ACC112 (cell line): ENCODE measurements around the gene B4GALNT3.

Experiments
- H2AFZ ChIP-seq: fragments of 200-600 bp; sonication (generic); one replicate; pipeline ENCODE4 v1.6.0; 2017; ENCODE audit warnings: antibody characterized with exemption, low read length; ENCODE audit not compliant: unreplicated experiment
- H3K27ac ChIP-seq: fragments of 200-600 bp; sonication (generic); 2 replicates; pipeline ENCODE4 v1.5.1; 2014; ENCODE audit warnings: low read depth, mild to moderate bottlenecking, antibody characterized with exemption, low read length, moderate library complexity
- H3K27me3 ChIP-seq: fragments of 200-600 bp; sonication (generic); 2 replicates; pipeline ENCODE4 v1.6.1; 2014; ENCODE audit warnings: mild to moderate bottlenecking, antibody characterized with exemption, low read length, moderate library complexity, mixed read lengths; ENCODE audit not compliant: insufficient read depth
- H3K36me3 ChIP-seq: fragments of 200-600 bp; sonication (generic); 2 replicates; pipeline ENCODE4 v1.6.1; 2016; ENCODE audit warnings: mild to moderate bottlenecking, antibody characterized with exemption, low read length, moderate library complexity, mixed read lengths; ENCODE audit not compliant: insufficient read depth
- H3K4me1 ChIP-seq: fragments of 200-600 bp; sonication (generic); one replicate; pipeline ENCODE4 v1.6.1; 2016; ENCODE audit warnings: low read length, mixed read lengths; ENCODE audit not compliant: insufficient read depth, unreplicated experiment, control insufficient read depth
- H3K4me3 ChIP-seq: fragments of 200-600 bp; sonication (generic); 2 replicates; pipeline ENCODE4 v1.5.1; 2014; ENCODE audit warnings: mild to moderate bottlenecking, low read depth, low read length
- H3K79me2 ChIP-seq: fragments of 200-600 bp; sonication (generic); one replicate; pipeline ENCODE4 v1.6.0; 2016; ENCODE audit warnings: low read length; ENCODE audit not compliant: control insufficient read depth, unreplicated experiment, insufficient read depth

Gene B4GALNT3

GRCh38 chr12:508795-509194 is 49.1 kb downstream of the B4GALNT3 start:
- Histone ChIP-seq H3K27ac (no peak overlapping the region), H3K4me3 (no peak overlapping the region), H3K79me2 (no peaks in the 10 kb centered on the region), H2AFZ (no peak overlapping the region), H3K4me1 (no peaks in the 10 kb centered on the region), H3K27me3 (peaks cover 53% of the 10 kb centered on the region), H3K36me3 (no peaks in the 10 kb centered on the region)

GRCh38 chr12:509500-509899 is 49.8 kb downstream of the B4GALNT3 start:
- H2AFZ ChIP-seq, result no peak overlapping the region

GRCh38 chr12:510071-510825 is 50.5 kb downstream of the B4GALNT3 start:
- no peaks in the 10 kb centered on the region for H3K79me2 ChIP-seq
- peaks cover 51% of the 10 kb centered on the region for H3K27me3 ChIP-seq
- no peak overlapping the region for H3K27ac ChIP-seq
- no peaks in the 10 kb centered on the region for H3K4me1 ChIP-seq
- H2AFZ ChIP-seq, result no peak overlapping the region
- H3K4me3 ChIP-seq, result no peak overlapping the region
- no peaks in the 10 kb centered on the region for H3K36me3 ChIP-seq

More at GRCh38 chr12:509500-509899, 49.8 kb downstream of the B4GALNT3 start:
- Histone ChIP-seq H3K4me3 (no peak overlapping the region), H3K27me3 (peaks cover 50% of the 10 kb centered on the region), H3K27ac (no peak overlapping the region), H3K4me1 (no peaks in the 10 kb centered on the region), H3K79me2 (no peaks in the 10 kb centered on the region), H3K36me3 (no peaks in the 10 kb centered on the region)

GRCh38 chr12:512933-513332 is 53.2 kb downstream of the B4GALNT3 start:
- no peak overlapping the region for H2AFZ ChIP-seq
- no peaks in the 10 kb centered on the region for H3K4me1 ChIP-seq
- H3K79me2 ChIP-seq, result no peaks in the 10 kb centered on the region
- H3K4me3 ChIP-seq, result no peak overlapping the region
- H3K27me3 ChIP-seq, result peaks cover 49% of the 10 kb centered on the region
- no peak overlapping the region for H3K27ac ChIP-seq
- H3K36me3 ChIP-seq, result no peaks in the 10 kb centered on the region

GRCh38 chr12:513446-513845 is 53.7 kb downstream of the B4GALNT3 start:
- H3K4me3 ChIP-seq, result no peak overlapping the region
- H3K27me3 ChIP-seq, result peaks cover 51% of the 10 kb centered on the region
- H3K79me2 ChIP-seq, result no peaks in the 10 kb centered on the region
- H3K36me3 ChIP-seq, result no peaks in the 10 kb centered on the region
- H3K4me1 ChIP-seq, result no peaks in the 10 kb centered on the region
- H3K27ac ChIP-seq, result no peak overlapping the region
- no peak overlapping the region for H2AFZ ChIP-seq

GRCh38 chr12:517538-517937 is 57.8 kb downstream of the B4GALNT3 start:
- Histone ChIP-seq H3K27me3 (peaks cover 68% of the 10 kb centered on the region), H3K4me3 (no peak overlapping the region)

GRCh38 chr12:520119-520518 is 60.4 kb downstream of the B4GALNT3 start:
- H3K79me2 ChIP-seq, result no peaks in the 10 kb centered on the region
- H2AFZ ChIP-seq, result no peak overlapping the region
- no peaks in the 10 kb centered on the region for H3K36me3 ChIP-seq
- H3K4me3 ChIP-seq, result no peak overlapping the region
- no peak overlapping the region for H3K27ac ChIP-seq
- no peaks in the 10 kb centered on the region for H3K4me1 ChIP-seq
- H3K27me3 ChIP-seq, result peaks cover 64% of the 10 kb centered on the region

More at GRCh38 chr12:517538-517937, 57.8 kb downstream of the B4GALNT3 start:
- Histone ChIP-seq H3K79me2 (no peaks in the 10 kb centered on the region), H3K36me3 (no peaks in the 10 kb centered on the region), H3K27ac (no peak overlapping the region), H2AFZ (no peak overlapping the region), H3K4me1 (no peaks in the 10 kb centered on the region)

GRCh38 chr12:522692-523378 is 63.1 kb downstream of the B4GALNT3 start:
- H3K27me3 ChIP-seq, result peaks cover 64% of the 10 kb centered on the region
- no peaks in the 10 kb centered on the region for H3K79me2 ChIP-seq
- no peak overlapping the region for H3K27ac ChIP-seq
- no peaks in the 10 kb centered on the region for H3K4me1 ChIP-seq
- H3K36me3 ChIP-seq, result no peaks in the 10 kb centered on the region
- no peak overlapping the region for H3K4me3 ChIP-seq
- no peak overlapping the region for H2AFZ ChIP-seq

- Histone ChIP-seq H3K27ac (no peak overlapping the region), H3K4me1 (no peaks in the 10 kb centered on the region), H3K27me3 (peaks cover 58% of the 10 kb centered on the region), H3K79me2 (no peaks in the 10 kb centered on the region), H2AFZ (no peak overlapping the region), H3K4me3 (no peak overlapping the region), H3K36me3 (no peaks in the 10 kb centered on the region)
These were observed 64.6 kb downstream of the B4GALNT3 start for GRCh38 chr12:524167-524951.

- no peak overlapping the region for H2AFZ ChIP-seq
- H3K36me3 ChIP-seq, result no peaks in the 10 kb centered on the region
- no peaks in the 10 kb centered on the region for H3K79me2 ChIP-seq
- H3K4me3 ChIP-seq, result no peak overlapping the region
- H3K27me3 ChIP-seq, result peaks cover 40% of the 10 kb centered on the region
- no peak overlapping the region for H3K27ac ChIP-seq
- H3K4me1 ChIP-seq, result no peaks in the 10 kb centered on the region
These were observed 66.3 kb downstream of the B4GALNT3 start for GRCh38 chr12:526089-526488.
